ENCODE results near the gene MCOLN2. TPM values are rescaled to one million over a fixed set of nuclear protein-coding genes. Genes with fewer than 3 reads are reported as not detected.

The MCOLN2 gene
- 1.2 to 2.9 TPM (median 2.1 TPM) in 5 replicates for total RNA-seq (2022; extraction: Qiagen RNA extraction; ENCODE audit: low read depth)

GRCh38 chr1:84996846-84997666 is at the start of gene MCOLN2:
Gene MCOLN2 (minus strand): TSS chr1:84997113. CDS start chr1:84996872, 241 bp downstream.

GRCh38 chr1:84892705-84893618 is 104.0 kb downstream of the MCOLN2 start, which contains the start of gene LPAR3:
Gene LPAR3 (minus strand): TSS chr1:84893206. CDS start chr1:84866120, 27,086 bp downstream.

Other genes starting within 250 kb of the MCOLN2 start
- gene LPAR3, start 103.9 kb downstream of the MCOLN2 start, total RNA-seq (2022; extraction: Qiagen RNA extraction; ENCODE audit: low read depth), result 0.38 to 0.75 TPM (median 0.44 TPM) in 5 replicates
- 2.9 to 4.7 TPM (median 3.6 TPM) in 5 replicates for gene MCOLN3, start 51.4 kb upstream of the MCOLN2 start, total RNA-seq (2022; extraction: Qiagen RNA extraction; ENCODE audit: low read depth)
- 0.61 to 1.1 TPM (median 0.91 TPM) in 5 replicates for gene SYDE2, start 203.9 kb upstream of the MCOLN2 start, total RNA-seq (2022; extraction: Qiagen RNA extraction; ENCODE audit: low read depth)

Measured in A549 treated with GW870086 at 1 μM for 4 hours (cell line).